T-helper 17 cell (primary cell): ENCODE data around the gene GOLPH3L. TPM values are rescaled to one million over a fixed set of nuclear protein-coding genes. Genes with fewer than 3 reads are reported as not detected.
"Not testable (repeated sequence)": the region's sequence is repeated elsewhere in the genome, so short reads cannot be mapped to it uniquely, and the experiment has no call there.

Experiments
- ATAC-seq: fragments of 150-1000 bp; cut with Tn5 transposase; 2 replicates; pipeline ENCODE4 v1.10.0; 2021; ENCODE audit warnings: mild to moderate bottlenecking, moderate library complexity
- DNase-seq, 3 donors: peaks; one replicate each; pipeline versions ENCODE4 v3.0.0 to v3.0.0-alpha.2; 2020 to 2021
- H3K9me3 ChIP-seq: one replicate; pipeline ENCODE4 v1.7.0; 2013; ENCODE audit warnings: low read length, mild to moderate bottlenecking; ENCODE audit not compliant: control insufficient read depth, poor library complexity, severe bottlenecking
- H3K27ac Mint-ChIP-seq: one replicate; pipeline ENCODE4 v1.8.0; 2022; ENCODE audit warnings: mild to moderate bottlenecking, moderate library complexity, mixed read lengths
- H3K27me3 Mint-ChIP-seq: one replicate; pipeline ENCODE4 v1.8.0; 2022; ENCODE audit warnings: mixed read lengths
- H3K36me3 Mint-ChIP-seq: one replicate; pipeline ENCODE4 v1.8.0; 2022; ENCODE audit warnings: low read depth, mixed read lengths
- H3K4me1 Mint-ChIP-seq: one replicate; pipeline ENCODE4 v1.8.0; 2022; ENCODE audit warnings: mild to moderate bottlenecking, mixed read lengths
- H3K4me3 Mint-ChIP-seq: one replicate; pipeline ENCODE4 v1.8.0; 2022; ENCODE audit warnings: mild to moderate bottlenecking, moderate library complexity, mixed read lengths
- total RNA-seq, 4 donors: library from RNA in 2 of 4; stranded (reverse) in 2 of 4; gene quantifications; one replicate each; pipeline ENCODE4 v1.2.3 and lab custom pipeline; 2022 to 2026

The GOLPH3L gene
- total RNA-seq, 2 donors from 2014 or later: 7.0 to 9.1 TPM

- Mint-ChIP-seq H3K4me1 (peaks cover 27% of the 10 kb centered on the region), H3K36me3 (peaks cover 4% of the 10 kb centered on the region), H3K4me3 (no peak overlapping the region), H3K27ac (peak overlapping the region; percentile 8), H3K27me3 (no peaks in the 10 kb centered on the region)
- DNase-seq (no peak), ATAC-seq (no peak)
- no peaks in the 10 kb centered on the region for H3K9me3 ChIP-seq
These were observed 4.2 kb downstream of the GOLPH3L start for GRCh38 chr1:150692720-150693119.

DNA sequence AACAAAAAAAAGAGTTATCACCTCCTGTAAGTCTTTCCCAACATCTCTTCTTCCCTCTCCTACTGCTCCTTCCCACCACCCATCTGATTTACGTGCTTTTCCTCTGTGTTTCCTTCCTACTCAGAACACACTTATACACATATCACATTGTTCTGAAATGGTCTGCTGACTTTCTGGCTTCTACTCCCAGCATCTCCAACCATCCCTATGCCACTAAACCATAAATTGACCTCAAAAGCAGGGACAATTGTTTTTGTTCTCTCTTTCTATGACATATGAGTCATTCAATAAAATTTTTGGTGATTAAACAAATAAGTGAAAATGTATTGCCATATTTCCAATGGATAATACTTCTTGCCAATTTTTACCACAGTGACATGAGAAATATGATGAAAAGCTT lies 8.2 kb downstream of the GOLPH3L start:
- no peak overlapping the region for H3K27ac Mint-ChIP-seq
- ATAC-seq: no peak
- H3K27me3 Mint-ChIP-seq: no peaks in the 10 kb centered on the region
- H3K36me3 Mint-ChIP-seq: peaks cover 2% of the 10 kb centered on the region
- no peaks in the 10 kb centered on the region for H3K9me3 ChIP-seq
- H3K4me3 Mint-ChIP-seq: no peak overlapping the region
- H3K4me1 Mint-ChIP-seq: peaks cover 13% of the 10 kb centered on the region
- no peak for DNase-seq

DNA sequence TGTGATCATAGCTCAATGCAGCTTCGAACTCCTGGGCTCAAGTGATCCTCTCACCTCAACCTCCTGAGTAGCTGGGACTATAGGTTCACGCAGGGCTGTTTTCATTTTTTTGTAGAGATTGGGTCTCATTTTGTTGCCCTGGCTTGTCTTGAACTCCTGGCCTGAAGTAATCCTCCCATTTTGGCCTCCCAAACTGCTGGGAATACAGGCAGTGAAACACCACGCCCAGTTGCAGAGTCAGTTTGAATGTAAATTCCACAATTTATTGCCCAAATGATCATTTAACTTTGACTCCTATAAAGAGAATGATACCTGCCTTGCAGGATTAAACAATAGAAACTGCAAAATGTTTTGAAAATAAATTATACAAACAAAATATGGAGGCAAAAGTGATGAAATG lies 10.7 kb downstream of the GOLPH3L start:
- H3K4me1 Mint-ChIP-seq: peaks cover 14% of the 10 kb centered on the region
- no peaks in the 10 kb centered on the region for H3K9me3 ChIP-seq
- peaks cover 2% of the 10 kb centered on the region for H3K36me3 Mint-ChIP-seq
- no peaks in the 10 kb centered on the region for H3K27me3 Mint-ChIP-seq
- ATAC-seq: no peak
- H3K4me3 Mint-ChIP-seq: no peak overlapping the region
- no peak for DNase-seq
- H3K27ac Mint-ChIP-seq: no peak overlapping the region

DNA sequence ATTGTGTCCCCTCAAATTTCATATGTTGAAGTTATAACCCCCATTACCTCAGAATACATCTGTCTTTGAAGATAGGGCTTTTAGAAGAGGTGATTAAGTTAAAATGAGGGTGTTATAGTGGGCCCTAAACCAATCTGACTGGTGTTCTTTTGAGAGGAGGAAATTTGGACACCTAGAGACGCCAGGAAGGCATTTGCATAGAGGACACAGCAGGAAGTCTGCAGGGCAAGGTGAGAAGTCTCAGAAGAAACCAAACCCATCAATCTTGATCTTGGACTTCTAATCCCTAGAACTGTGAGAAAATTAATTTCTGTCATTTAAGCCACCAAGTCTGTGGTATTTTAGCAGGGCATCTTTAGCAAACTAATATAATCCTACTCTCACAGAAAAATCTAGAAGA lies 13.0 kb downstream of the GOLPH3L start:
- H3K9me3 ChIP-seq: no peaks in the 10 kb centered on the region
- DNase-seq (no peak), ATAC-seq (no peak)
- no peak overlapping the region for H3K4me3 Mint-ChIP-seq
- no peaks in the 10 kb centered on the region for H3K27me3 Mint-ChIP-seq
- peaks cover 2% of the 10 kb centered on the region for H3K36me3 Mint-ChIP-seq
- H3K27ac Mint-ChIP-seq: no peak overlapping the region
- H3K4me1 Mint-ChIP-seq: peaks cover 13% of the 10 kb centered on the region

DNA sequence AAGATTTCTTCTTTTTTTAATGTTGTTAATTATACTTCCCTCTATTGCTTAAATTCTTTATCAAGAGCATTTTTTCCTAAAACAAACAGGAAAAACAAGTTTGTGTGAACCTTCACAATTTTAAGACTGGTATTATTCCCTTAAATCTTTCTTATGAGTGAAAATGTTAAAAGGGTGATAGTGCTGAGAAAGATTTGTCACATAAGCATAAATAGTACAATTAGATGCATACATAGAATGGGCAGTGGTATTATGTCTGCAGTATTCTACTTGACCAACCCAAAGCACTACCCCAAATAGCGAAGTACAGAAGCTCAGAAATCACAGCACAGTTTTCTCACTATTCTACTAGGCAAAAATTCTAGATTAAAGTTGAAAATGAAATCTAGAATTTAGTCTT lies 18.0 kb downstream of the GOLPH3L start:
- Mint-ChIP-seq H3K4me1 (peaks cover 12% of the 10 kb centered on the region), H3K27me3 (no peaks in the 10 kb centered on the region)
- ATAC-seq: no peak

DNA sequence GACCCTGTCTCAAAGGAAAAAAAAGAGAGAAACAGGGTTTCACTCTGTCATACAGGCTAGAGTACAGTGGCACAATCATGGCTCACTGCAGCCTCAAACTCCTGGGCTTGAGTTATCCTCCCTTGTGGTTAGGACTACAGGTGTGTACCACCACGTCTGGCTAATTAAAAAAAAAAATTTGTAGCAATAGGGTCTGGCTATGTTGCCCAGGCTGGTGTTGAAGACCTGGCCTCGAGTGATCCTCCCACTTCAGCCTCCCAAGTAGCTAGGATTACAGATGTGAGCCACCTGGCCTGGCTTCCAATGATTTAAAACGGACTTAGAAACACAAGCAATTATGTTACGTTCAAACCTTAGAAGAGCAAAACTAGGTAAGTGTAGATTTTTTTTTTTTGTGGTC lies 22.1 kb downstream of the GOLPH3L start:
- DNase-seq (no peak), ATAC-seq (no peak)
- Mint-ChIP-seq H3K27me3 (no peaks in the 10 kb centered on the region), H3K4me3 (no peak overlapping the region), H3K27ac (peak overlapping the region; percentile 11), H3K36me3 (no peaks in the 10 kb centered on the region), H3K4me1 (peaks cover 2% of the 10 kb centered on the region)
- H3K9me3 ChIP-seq: no peaks in the 10 kb centered on the region

More for the DNA sequence above, 18.0 kb downstream of the GOLPH3L start:
- Mint-ChIP-seq H3K4me3 (no peak overlapping the region), H3K27ac (no peak overlapping the region), H3K36me3 (no peaks in the 10 kb centered on the region)
- DNase-seq: no peak
- no peaks in the 10 kb centered on the region for H3K9me3 ChIP-seq

DNA sequence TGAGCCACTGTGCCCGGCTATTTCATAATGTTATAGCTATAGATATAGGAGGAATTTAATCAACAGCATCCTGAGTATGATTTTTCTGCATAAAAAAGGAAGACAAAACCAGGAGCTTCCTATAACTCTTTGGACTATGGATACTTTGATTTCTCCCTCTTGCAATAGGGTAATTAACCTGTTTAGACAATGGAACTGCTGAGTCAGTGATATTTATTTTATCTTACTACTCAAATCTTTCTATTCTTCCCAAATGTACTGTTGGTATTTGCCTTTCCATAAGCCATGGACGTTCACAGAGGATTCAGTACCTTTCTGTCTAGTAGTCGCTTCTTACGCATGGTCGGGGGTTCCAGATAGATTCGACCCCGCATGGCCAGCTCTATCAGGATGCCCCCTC lies 33.6 kb downstream of the GOLPH3L start:
- H3K4me3 Mint-ChIP-seq: no peak overlapping the region
- DNase-seq: no peak
- peaks cover 8% of the 10 kb centered on the region for H3K36me3 Mint-ChIP-seq
- peaks cover 19% of the 10 kb centered on the region for H3K4me1 Mint-ChIP-seq
- no peaks in the 10 kb centered on the region for H3K27me3 Mint-ChIP-seq
- H3K9me3 ChIP-seq: no peaks in the 10 kb centered on the region
- no peak overlapping the region for H3K27ac Mint-ChIP-seq
- no peak for ATAC-seq

- no peaks in the 10 kb centered on the region for H3K9me3 ChIP-seq
- peaks cover 8% of the 10 kb centered on the region for H3K36me3 Mint-ChIP-seq
- no peak for DNase-seq
- peaks cover 19% of the 10 kb centered on the region for H3K4me1 Mint-ChIP-seq
- H3K4me3 Mint-ChIP-seq: no peak overlapping the region
- H3K27ac Mint-ChIP-seq: no peak overlapping the region
- ATAC-seq: no peak
- H3K27me3 Mint-ChIP-seq: no peaks in the 10 kb centered on the region
These were observed 34.1 kb downstream of the GOLPH3L start for GRCh38 chr1:150662811-150663210.

GRCh38 chr1:150661156-150661555 lies 35.8 kb downstream of the GOLPH3L start:
- no peaks in the 10 kb centered on the region for H3K9me3 ChIP-seq
- H3K36me3 Mint-ChIP-seq: peaks cover 8% of the 10 kb centered on the region
- ATAC-seq (no peak), DNase-seq (no peak)
- H3K27ac Mint-ChIP-seq: no peak overlapping the region
- no peaks in the 10 kb centered on the region for H3K27me3 Mint-ChIP-seq
- H3K4me1 Mint-ChIP-seq: peaks cover 17% of the 10 kb centered on the region
- no peak overlapping the region for H3K4me3 Mint-ChIP-seq

- Mint-ChIP-seq H3K36me3 (peaks cover 8% of the 10 kb centered on the region), H3K4me3 (no peak overlapping the region), H3K27me3 (no peaks in the 10 kb centered on the region), H3K27ac (no peak overlapping the region), H3K4me1 (peaks cover 13% of the 10 kb centered on the region)
- no peaks in the 10 kb centered on the region for H3K9me3 ChIP-seq
- ATAC-seq (no peak), DNase-seq (no peak)
These were observed 36.4 kb downstream of the GOLPH3L start for GRCh38 chr1:150660584-150660983.

GRCh38 chr1:150657064-150657463 lies 39.9 kb downstream of the GOLPH3L start:
- not testable (repeated sequence) for H3K4me3 Mint-ChIP-seq, DNase-seq, ATAC-seq, H3K27ac Mint-ChIP-seq, H3K27me3 Mint-ChIP-seq, H3K9me3 ChIP-seq, H3K36me3 Mint-ChIP-seq
- peaks cover 12% of the 10 kb centered on the region for H3K4me1 Mint-ChIP-seq

DNA sequence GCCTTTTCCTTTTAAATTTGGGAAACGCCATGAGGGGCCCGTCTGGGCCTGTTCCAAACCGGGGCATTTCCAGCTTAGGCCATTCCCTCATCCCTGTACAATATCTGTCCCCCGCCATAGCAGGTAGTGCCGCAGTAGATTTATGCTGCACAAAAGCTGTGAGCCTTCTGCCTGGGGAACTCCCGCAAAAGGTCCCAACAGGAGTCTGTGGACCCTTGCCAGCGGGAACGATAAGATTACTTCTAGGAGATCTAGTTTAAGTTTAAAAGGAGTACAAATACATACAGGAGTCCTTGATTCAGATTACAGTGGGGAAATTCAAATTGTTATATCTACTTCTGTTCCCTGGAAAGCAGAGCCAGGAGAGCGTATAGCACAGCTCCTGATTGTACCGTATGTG lies 42.3 kb downstream of the GOLPH3L start:
- not testable (repeated sequence) for H3K4me3 Mint-ChIP-seq, H3K9me3 ChIP-seq, ATAC-seq, H3K27me3 Mint-ChIP-seq, H3K36me3 Mint-ChIP-seq, H3K27ac Mint-ChIP-seq, DNase-seq
- peaks cover 13% of the 10 kb centered on the region for H3K4me1 Mint-ChIP-seq

GRCh38 chr1:150650193-150650592 lies 46.8 kb downstream of the GOLPH3L start:
- Mint-ChIP-seq H3K36me3 (peaks cover 4% of the 10 kb centered on the region), H3K4me3 (no peak overlapping the region), H3K27ac (no peak overlapping the region), H3K27me3 (no peaks in the 10 kb centered on the region), H3K4me1 (peaks cover 7% of the 10 kb centered on the region)
- ATAC-seq: no peak
- H3K9me3 ChIP-seq: no peaks in the 10 kb centered on the region
- DNase-seq: no peak

- Mint-ChIP-seq H3K27ac (no peak overlapping the region), H3K4me1 (peaks cover 4% of the 10 kb centered on the region), H3K4me3 (no peak overlapping the region), H3K36me3 (peaks cover 4% of the 10 kb centered on the region), H3K27me3 (no peaks in the 10 kb centered on the region)
- ATAC-seq: no peak
- DNase-seq: no peak
- no peaks in the 10 kb centered on the region for H3K9me3 ChIP-seq
These were observed 47.4 kb downstream of the GOLPH3L start for GRCh38 chr1:150649441-150650075.
